NCI-H82 treated with DMSO at 0.1 percent for 48 hours (cell line): Measurements from ENCODE around the gene PRPF4.

Experiments
- DNase-seq: peaks from one replicate; lab custom pipeline; 2025; ENCODE audit not compliant: unreplicated experiment; lab: John Stamatoyannopoulos, UW

The PRPF4 gene

DNA sequence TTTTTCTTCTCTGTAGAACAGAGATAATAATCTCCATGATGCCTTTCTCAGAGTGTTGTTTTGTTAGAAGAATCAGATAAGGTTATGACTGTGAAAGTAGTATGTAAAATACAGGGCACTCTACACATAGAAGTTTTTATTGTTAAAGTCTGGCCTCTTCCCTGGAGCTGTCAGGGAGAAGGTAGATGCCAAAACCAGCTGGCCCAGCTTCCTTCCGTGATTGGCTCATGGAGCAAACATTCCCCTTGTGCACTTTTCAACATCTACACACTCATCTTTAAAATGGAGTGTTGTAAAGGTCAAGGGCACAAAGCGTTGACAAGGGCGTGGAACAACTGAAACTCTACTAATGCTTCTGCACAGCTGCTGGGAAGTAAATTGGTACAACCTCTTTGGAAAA, 35.1 kb downstream of the PRPF4 start:
- DNase-seq, result no peak

DNA sequence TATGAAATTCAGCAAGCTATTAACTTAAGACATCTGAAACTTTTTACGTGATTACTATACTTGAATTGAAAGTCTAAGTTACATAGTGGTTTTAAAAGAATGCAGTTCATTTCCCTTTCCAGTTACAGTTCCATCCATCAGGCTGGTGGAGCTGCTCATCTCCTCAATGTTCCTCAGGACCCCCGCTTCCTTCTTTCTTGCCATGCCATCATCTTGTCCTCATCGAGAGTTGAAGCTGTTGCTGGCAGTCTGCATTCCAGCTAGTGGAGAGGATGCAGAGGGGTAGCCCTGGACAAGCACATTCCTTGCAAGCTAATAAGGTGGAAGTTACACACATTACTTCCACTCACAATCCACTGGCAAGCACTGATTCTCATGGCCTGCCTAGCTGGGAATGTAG, 36.5 kb downstream of the PRPF4 start:
- no peak for DNase-seq

DNA sequence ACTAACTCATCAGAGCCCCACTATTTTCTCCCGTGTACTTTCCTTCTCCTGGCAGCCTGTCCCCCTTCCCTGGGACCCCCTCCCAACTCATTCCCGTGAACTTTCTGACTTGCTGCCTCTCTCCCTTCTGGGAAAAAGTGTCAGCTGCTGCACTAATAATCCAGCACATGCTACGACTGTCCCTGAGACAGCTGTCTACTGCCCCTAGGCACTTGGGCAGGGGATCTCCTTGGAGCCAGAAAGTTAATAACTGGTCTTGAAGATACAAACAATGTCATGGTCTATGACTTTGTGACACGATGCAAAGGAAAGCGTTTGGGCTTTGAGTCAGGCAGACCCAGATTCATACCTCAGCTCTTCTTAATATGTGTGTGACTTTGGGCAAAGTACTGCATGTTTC, 37.8 kb downstream of the PRPF4 start:
- no peak for DNase-seq

DNA sequence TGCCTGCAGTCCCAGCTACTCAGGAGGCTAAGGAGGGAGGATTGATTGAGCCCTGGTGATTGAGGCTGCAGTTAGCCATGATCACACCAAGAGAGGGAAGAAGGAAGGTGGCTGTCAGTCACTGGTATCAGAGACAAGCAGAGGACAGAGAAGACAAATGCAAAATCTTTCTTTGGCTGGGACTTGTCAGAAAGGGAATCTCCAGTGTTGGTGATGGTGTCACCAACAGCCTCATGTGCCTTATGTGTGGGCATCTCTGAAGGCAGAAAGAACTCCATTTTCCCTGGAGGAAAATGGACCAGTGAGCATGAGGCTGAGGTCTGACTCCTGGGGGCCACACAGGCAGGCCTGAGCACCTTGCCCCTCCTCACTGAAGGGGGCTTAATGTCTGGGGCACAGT, 39.8 kb downstream of the PRPF4 start:
- DNase-seq, result no peak

DNA sequence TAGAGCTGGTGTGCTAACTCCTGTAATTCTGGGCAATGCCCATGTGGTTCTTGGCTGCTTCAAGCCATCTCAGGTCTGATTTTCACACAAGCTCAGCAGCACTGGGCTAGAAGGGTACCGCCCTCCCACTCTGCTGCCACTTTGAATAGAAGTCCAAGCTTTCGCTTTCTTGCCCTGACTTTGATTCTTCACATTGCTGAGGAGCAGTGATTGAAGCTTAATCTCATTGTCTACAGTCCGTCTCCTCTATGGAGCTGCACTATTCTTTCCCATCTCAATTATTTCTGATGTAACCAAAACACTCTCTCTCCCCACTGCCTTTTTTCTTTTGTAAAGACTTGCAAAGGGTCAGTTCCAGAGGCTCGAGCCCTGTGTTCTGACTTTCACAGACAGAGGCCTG, 40.6 kb downstream of the PRPF4 start:
- no peak for DNase-seq

DNA sequence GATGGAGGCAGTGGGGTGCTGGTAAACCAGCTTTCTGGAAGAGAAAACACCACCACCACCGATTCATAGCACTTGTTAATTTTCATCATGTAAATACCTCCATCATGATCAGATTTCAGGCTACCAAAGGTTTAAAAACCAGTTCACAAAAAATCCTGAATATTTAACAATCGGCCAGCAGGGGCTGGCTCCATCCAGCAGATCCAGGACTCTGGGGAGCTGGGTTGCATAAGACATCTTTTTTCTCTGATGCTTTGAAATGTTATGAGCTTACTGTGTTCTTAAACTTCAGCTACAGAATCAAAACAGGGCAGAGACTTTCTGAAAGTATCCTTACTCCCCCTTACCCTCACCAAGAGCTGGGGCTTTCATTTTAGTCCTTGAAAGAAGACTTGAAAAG, 42.3 kb downstream of the PRPF4 start:
- DNase-seq, result no peak

DNA sequence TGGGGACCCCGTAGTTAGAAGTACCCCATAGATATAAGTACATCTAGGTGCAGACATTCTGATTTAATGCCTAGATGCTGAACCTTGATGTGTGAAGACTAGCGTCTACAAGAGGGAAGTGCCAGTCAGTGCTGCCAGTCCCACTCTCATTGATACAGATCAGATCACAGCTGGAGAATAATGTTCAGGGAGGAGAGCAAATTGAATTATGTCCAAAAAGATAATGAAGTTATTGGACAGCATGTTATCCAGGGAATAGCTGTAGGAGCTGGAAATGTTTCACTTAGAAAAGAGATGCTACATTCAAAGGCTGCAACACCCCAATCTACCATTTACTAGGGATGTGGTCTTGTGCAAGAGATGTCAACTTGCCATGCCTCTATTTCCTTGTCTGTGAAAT, 43.6 kb downstream of the PRPF4 start:
- DNase-seq, result no peak

DNA sequence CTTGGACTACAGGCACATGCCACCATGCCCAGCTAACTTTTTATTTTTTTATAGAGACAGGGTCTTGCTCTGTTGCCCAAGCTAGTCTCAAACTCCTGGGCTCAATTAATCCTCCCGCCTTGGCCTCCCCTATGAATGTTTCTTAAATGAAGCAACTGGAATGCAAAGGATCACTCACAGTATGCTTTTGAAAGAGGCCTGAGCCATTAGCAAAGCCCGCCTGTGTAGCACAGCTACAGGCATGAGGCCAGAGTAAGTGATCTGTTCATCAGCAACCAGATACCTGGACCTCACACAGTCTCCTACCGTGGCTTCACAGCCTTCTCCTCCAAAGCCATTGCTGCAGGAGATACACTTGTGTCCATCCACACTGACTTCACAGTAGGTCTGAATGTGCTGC, 44.6 kb downstream of the PRPF4 start:
- DNase-seq, result no peak

DNA sequence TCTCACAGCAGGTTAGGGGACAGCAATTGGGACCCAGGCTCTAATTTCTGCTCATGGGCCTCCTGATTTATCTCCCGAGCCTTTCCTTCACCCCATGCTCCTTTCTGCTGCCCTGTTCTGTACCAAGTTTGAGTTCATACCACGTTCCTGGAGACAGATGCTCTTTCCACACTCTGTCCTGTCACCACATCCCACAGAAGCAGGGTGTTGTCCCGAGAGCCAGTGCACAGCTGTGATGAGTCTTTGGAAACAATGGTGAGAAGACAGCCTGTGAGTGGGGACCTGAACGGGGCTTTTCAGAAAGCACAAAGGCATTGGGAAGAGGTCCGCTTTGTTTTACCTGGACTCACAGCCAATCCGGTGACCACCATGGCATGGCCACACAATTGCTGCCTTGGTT, 47.2 kb downstream of the PRPF4 start:
- DNase-seq, result no peak

DNA sequence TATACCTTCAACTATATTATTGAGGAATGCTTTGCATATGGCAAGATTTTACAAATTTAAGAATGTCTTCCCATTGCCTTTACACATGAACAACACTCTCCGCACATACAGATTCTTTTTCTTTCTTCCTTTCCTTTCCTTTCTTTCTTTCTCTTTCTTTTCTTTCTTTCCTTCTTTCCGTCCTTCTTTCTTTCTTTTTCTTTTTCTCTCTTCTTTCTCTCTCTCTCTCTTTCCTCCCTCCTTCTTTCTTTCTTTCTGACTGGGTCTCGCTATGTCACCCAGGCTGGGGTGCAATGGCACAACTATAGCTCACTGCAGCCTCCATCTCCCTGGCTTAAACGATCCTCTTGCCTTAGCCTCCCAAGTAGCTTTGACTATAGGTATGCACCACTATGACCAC, 50.8 kb downstream of the PRPF4 start:
- DNase-seq, result no peak

DNA sequence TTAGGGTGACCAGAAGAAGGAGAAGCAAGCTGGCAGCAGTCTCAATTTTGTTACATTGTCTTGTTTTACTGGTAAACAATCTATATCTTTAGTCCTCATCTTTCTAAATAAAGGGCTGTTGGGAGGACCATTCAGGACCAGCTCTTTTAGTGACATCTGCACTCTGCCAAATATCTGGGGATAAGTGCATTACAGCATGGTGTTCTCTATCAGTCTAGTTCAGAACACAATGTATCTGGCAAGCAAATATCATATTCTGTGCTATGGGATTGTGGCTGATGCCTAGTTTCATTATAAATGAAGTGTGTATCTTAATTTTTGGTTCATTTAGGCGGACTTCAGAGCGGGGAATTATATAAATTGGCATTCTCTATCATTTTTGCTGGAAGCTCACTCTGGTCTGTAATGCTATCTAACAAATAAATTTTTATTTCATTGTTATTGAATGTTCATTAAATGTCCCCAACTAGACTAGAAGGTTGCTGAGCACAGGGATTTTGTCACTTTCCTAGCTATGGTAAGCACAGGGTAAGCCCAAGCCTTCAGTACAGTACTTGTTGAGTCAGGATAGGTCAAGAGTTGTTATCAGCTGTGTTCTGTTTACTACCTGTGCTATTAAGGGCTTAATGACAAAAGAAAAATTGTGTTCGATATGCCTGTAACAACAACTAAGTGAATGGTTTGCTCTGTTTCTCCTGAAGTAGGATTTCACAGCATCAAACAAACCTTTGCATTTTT, 52.8 kb downstream of the PRPF4 start:
- no peak for DNase-seq

DNA sequence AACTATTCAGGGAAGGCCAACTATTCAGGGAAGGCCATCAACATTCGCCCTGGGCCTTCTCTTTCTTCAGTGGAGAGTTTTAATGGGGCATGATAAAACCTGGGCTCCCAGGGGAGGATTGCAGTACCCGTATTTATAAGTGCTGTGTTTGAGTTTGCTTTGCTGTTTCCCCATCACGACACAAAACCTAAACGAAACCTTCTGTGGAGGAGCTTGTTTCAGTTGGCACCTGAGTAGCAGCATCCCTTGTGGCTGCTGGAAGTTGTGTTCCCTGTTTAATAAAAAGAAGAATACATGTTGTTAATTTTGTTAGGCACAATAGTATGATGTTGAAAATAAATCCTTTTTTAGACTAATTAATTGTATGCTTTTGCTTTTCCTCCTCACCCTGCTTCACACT, 56.3 kb downstream of the PRPF4 start:
- DNase-seq, result no peak

DNA sequence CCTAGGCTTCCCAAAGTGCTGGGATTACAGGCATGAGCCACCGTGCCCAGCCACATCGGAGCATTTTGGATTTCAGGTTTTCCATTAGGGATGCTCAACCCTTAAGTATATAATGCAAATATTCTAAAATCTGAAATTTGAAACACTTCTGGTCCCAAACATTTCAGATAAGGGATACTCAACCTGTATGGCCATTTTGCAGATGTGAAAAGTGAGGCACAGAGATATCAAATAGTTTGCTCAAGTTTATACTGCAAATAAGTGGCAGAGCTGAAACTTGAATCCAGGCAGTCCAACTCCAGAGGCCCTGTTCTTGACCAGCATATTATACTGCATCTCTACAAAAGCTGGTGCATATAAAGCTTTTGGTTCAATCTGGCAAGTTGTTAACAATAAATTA, 62.3 kb downstream of the PRPF4 start:
- DNase-seq, result no peak

DNA sequence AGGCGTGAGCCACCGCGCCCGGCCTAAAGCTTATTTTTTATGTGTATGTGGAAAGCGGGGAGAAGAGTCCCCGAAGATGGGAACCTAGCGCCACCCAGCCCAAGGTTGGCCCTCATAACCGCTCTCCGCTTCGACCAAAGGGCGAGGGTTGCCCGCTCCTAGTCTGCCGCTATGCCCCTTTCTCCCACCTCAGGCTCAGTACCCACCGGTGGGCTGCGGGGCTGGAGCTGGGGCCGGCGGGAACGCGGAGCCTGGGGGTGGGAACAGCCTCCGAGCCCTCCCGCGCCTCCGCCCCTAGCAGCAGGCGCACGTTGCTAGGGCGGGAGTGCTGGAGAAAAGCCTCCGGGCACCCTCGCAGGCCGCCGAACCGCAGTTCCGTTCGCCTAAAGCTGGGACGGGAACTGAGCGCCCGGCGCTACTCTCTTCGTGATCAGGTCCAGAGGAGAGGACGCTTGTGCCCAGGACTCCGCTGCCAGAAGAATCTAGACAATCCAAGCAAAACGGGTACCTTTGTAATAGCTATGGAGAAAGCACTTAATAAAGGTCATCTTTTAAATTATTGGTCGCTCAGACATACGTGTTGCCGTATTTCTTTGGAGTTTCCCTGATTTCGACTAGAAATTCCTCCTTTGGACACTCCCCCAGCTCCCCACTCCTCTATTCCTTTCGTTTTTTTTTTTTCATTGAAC, 64.7 kb downstream of the PRPF4 start, which contains the start of gene WDR31:
TSS of gene WDR31 (minus strand) at position 265 of the 689 bp plus-strand sequence. CDS start 8,253 bp downstream, outside the sequence.
- peak; percentile 60 for DNase-seq

DNA sequence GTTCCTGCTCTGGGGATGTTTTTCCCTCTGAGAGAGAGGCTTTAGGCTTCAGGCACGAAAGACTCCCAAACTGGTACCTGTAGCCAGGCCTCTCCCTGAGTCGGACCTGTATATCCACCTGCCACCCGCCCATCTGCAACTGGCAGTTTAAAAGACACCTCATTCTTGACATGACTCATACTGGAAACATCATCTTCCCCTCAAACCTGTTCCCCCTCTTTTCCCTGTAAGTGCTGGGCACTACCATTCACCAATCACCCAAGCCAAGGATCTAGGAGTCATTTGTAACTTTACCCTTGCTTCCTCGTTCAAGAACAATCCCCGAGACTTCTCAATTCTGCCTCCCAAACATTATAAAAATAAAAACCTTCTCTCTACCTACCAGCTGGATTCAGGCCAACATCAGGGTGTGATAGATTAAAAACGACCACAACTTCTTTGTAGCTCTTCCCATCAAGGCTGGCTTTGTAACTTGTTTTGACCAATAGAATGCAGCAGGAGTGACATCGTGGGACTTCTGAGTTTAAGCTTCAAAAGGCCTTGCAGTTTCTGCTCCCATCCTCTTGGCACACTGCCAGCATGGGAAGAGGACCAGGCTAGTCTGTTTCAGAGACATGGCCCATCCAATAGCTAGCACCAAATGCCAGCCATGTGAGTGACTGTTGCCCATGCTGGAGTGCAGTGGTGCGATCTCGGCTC, 66.4 kb downstream of the PRPF4 start:
- no peak for DNase-seq
